Uterus (tissue), 4 donors: Measurements from ENCODE around the gene FGFR2. TPM values are rescaled to one million over a fixed set of nuclear protein-coding genes. Genes with fewer than 3 reads are reported as not detected.

Experiments
- DNase-seq, 2 donors: peaks; one replicate each; pipeline ENCODE4 v3.0.0-alpha.2; 2019 to 2020
- H3K27ac ChIP-seq, 2 donors: fragments of 200-600 bp; sonication (generic); 1 replicate in 1 of 2; 2 replicates in 1 of 2; pipeline ENCODE4 v1.5.1; 2016 to 2018
- H3K27me3 ChIP-seq, 2 donors: fragments of 200-600 bp; sonication (generic); one replicate each; pipeline ENCODE4 v1.5.1; 2018 to 2019; ENCODE audit warnings: control low read depth in 1 of 2
- H3K36me3 ChIP-seq, 2 donors: fragments of 200-600 bp; sonication (generic); one replicate each; pipeline ENCODE4 v1.5.1; 2019; ENCODE audit warnings: control low read depth in 1 of 2
- H3K4me1 ChIP-seq, 2 donors: fragments of 200-600 bp; sonication (generic); one replicate each; pipeline ENCODE4 v1.5.1; 2018 to 2019; ENCODE audit warnings: control low read depth in 1 of 2
- H3K4me3 ChIP-seq, 2 donors: fragments of 200-600 bp; sonication (generic); 1 replicate in 1 of 2; 2 replicates in 1 of 2; pipeline ENCODE4 v1.5.1; 2018 to 2019; ENCODE audit warnings: mild to moderate bottlenecking in 1 of 2
- H3K9me3 ChIP-seq, 2 donors: fragments of 200-600 bp; sonication (generic); one replicate each; pipeline ENCODE4 v1.5.1; 2019; ENCODE audit warnings: control low read depth in 1 of 2
- POLR2A ChIP-seq, 2 donors: fragments of 450-650 bp; IDR thresholded peaks; one replicate each; pipeline ENCODE4 v1.6.1; 2016; ENCODE audit warnings: antibody characterized with exemption in 2 of 2, mild to moderate bottlenecking in 1 of 2, moderate library complexity in 1 of 2
- intact Hi-C: fragments of 100-400 bp; cut with DNase I; formaldehyde crosslinking; loops from one replicate; pipeline ENCODE4 v1.15.1; 2023; ENCODE audit warnings: low total_unique reads
- total RNA-seq, 4 donors: library from RNA; depleted of rRNA in 3 of 4; stranded (reverse); fragments of >200 nt in 3 of 4; gene quantifications; one replicate each; pipeline versions ENCODE4 v1.1.0 to v1.2.4, GENCODE V29; 2014 to 2023
- TF ChIP-seq, protein P1 (sequence below), 4 experiments: fragments of 200-600 bp in 2 of 4; fragments of 450-650 bp in 2 of 4; sonication (generic) in 2 of 4; IDR thresholded peaks; one replicate each; pipeline ENCODE4 v1.5.1; 2016 to 2019; ENCODE audit warnings: antibody characterized with exemption in 4 of 4, mild to moderate bottlenecking in 2 of 4, moderate library complexity in 1 of 4
- donor health status: DM: yes; HTN: yes; CAD: no.

The FGFR2 gene
- total RNA-seq, 4 donors from 2014 or later: 27.4 to 159 (median 111) TPM

GRCh38 chr10:121444520-121445165, 153.6 kb downstream of the FGFR2 start:
- Histone ChIP-seq H3K4me3 (no peak overlapping the region), H3K27ac (peak overlapping the region in 1 of 2 donors; percentile 49), H3K36me3 (no peaks in the 10 kb centered on the region), H3K27me3 (no peaks in the 10 kb centered on the region), H3K4me1 (no peaks in the 10 kb centered on the region), H3K9me3 (no peaks in the 10 kb centered on the region)
- no peak for TF ChIP-seq POLR2A (IDR thresholded peaks at IDR 0.05)
- TF ChIP-seq, protein P1, sequence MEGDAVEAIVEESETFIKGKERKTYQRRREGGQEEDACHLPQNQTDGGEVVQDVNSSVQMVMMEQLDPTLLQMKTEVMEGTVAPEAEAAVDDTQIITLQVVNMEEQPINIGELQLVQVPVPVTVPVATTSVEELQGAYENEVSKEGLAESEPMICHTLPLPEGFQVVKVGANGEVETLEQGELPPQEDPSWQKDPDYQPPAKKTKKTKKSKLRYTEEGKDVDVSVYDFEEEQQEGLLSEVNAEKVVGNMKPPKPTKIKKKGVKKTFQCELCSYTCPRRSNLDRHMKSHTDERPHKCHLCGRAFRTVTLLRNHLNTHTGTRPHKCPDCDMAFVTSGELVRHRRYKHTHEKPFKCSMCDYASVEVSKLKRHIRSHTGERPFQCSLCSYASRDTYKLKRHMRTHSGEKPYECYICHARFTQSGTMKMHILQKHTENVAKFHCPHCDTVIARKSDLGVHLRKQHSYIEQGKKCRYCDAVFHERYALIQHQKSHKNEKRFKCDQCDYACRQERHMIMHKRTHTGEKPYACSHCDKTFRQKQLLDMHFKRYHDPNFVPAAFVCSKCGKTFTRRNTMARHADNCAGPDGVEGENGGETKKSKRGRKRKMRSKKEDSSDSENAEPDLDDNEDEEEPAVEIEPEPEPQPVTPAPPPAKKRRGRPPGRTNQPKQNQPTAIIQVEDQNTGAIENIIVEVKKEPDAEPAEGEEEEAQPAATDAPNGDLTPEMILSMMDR (IDR thresholded peaks at IDR 0.05): no peak
- no peak for DNase-seq
- intact Hi-C loops: no loop called here

- TF ChIP-seq POLR2A (IDR thresholded peaks at IDR 0.05): no peak
- TF ChIP-seq, protein P1 (IDR thresholded peaks at IDR 0.05): no peak
- Histone ChIP-seq H3K9me3 (no peaks in the 10 kb centered on the region), H3K36me3 (no peaks in the 10 kb centered on the region), H3K4me3 (no peak overlapping the region), H3K27ac (no peak overlapping the region), H3K4me1 (no peaks in the 10 kb centered on the region), H3K27me3 (no peaks in the 10 kb centered on the region)
- no peak for DNase-seq
- intact Hi-C loops: no loop called here
These were observed 155.9 kb downstream of the FGFR2 start for GRCh38 chr10:121442086-121442935.

- Histone ChIP-seq H3K36me3 (no peaks in the 10 kb centered on the region), H3K27me3 (no peaks in the 10 kb centered on the region), H3K27ac (no peak overlapping the region), H3K4me1 (no peaks in the 10 kb centered on the region), H3K9me3 (no peaks in the 10 kb centered on the region), H3K4me3 (no peak overlapping the region)
- DNase-seq: no peak
- TF ChIP-seq POLR2A (IDR thresholded peaks at IDR 0.05): no peak
- TF ChIP-seq, protein P1 (IDR thresholded peaks at IDR 0.05): no peak
- intact Hi-C loops: no loop called here
These were observed 157.8 kb downstream of the FGFR2 start for GRCh38 chr10:121440461-121440860.

GRCh38 chr10:121438333-121438732, 159.9 kb downstream of the FGFR2 start:
- TF ChIP-seq POLR2A (IDR thresholded peaks at IDR 0.05): no peak
- TF ChIP-seq, protein P1 (IDR thresholded peaks at IDR 0.05): no peak
- intact Hi-C loops: no loop called here
- Histone ChIP-seq H3K27ac (peak overlapping the region; percentile 61 to 65), H3K36me3 (no peaks in the 10 kb centered on the region), H3K27me3 (no peaks in the 10 kb centered on the region), H3K4me3 (no peak overlapping the region), H3K9me3 (no peaks in the 10 kb centered on the region), H3K4me1 (no peaks in the 10 kb centered on the region)
- DNase-seq: no peak

- intact Hi-C loops: no loop called here
These were observed 160.6 kb downstream of the FGFR2 start for GRCh38 chr10:121437596-121437995.

More at GRCh38 chr10:121437596-121437995, 160.6 kb downstream of the FGFR2 start:
- Histone ChIP-seq H3K4me3 (no peak overlapping the region), H3K36me3 (no peaks in the 10 kb centered on the region), H3K27ac (peak overlapping the region; percentile 61 to 65), H3K4me1 (no peaks in the 10 kb centered on the region), H3K27me3 (no peaks in the 10 kb centered on the region), H3K9me3 (no peaks in the 10 kb centered on the region)
- TF ChIP-seq, protein P1 (IDR thresholded peaks at IDR 0.05): peak in 2 of 4 experiments; percentile 11 to 16
- TF ChIP-seq POLR2A (IDR thresholded peaks at IDR 0.05): no peak
- DNase-seq: peak; percentile 45 to 60
